RWPE2 (cell line): ENCODE measurements around the gene PRR3.
"Not testable (repeated sequence)": the region's sequence is repeated elsewhere in the genome, so short reads cannot be mapped to it uniquely, and the experiment has no call there.

Experiments
- ATAC-seq: fragments of 200-7000 bp; cut with Tn5 transposase; 3 replicates; pipeline ENCODE4 v1.9.1; 2021; ENCODE audit warnings: low read depth
- DNase-seq: peaks from one replicate; pipeline ENCODE4 v3.0.0-alpha.2; 2020; ENCODE audit warnings: low spot score
- H3K27ac ChIP-seq: fragments of 450-650 bp; 2 replicates; pipeline ENCODE4 v1.5.1; 2017; ENCODE audit warnings: mild to moderate bottlenecking; ENCODE audit not compliant: poor library complexity, severe bottlenecking
- H3K27me3 ChIP-seq: fragments of 250-450 bp; sonication (Bioruptor Pico); 2 replicates; pipeline ENCODE4 v1.5.1; 2021; ENCODE audit warnings: mild to moderate bottlenecking, moderate library complexity; ENCODE audit not compliant: insufficient read depth, poor library complexity, severe bottlenecking
- H3K36me3 ChIP-seq: fragments of 250-450 bp; sonication (Bioruptor Pico); 2 replicates; pipeline ENCODE4 v1.5.1; 2020; ENCODE audit warnings: low read depth, mild to moderate bottlenecking, moderate library complexity
- H3K4me1 ChIP-seq: fragments of 250-450 bp; sonication (Bioruptor Pico); 2 replicates; pipeline ENCODE4 v1.5.1; 2021; ENCODE audit warnings: mild to moderate bottlenecking, moderate library complexity; ENCODE audit not compliant: insufficient read depth, poor library complexity, severe bottlenecking
- H3K4me3 ChIP-seq: fragments of 250-450 bp; sonication (Bioruptor Pico); 2 replicates; pipeline ENCODE4 v1.5.1; 2021; ENCODE audit warnings: mild to moderate bottlenecking, moderate library complexity; ENCODE audit not compliant: severe bottlenecking
- H3K9me3 ChIP-seq: fragments of 250-450 bp; sonication (Bioruptor Pico); 2 replicates; pipeline ENCODE4 v1.5.1; 2021; ENCODE audit warnings: mild to moderate bottlenecking, moderate library complexity; ENCODE audit not compliant: severe bottlenecking
- TF ChIP-seq, protein P1 (sequence below): fragments of 450-650 bp; IDR thresholded peaks from one replicate; pipeline ENCODE4 v1.5.1; 2017; ENCODE audit warnings: mild to moderate bottlenecking, moderate library complexity; ENCODE audit not compliant: poor library complexity, severe bottlenecking

The PRR3 gene

GRCh38 chr6:30590509-30590908, 33.4 kb downstream of the PRR3 start:
- Histone ChIP-seq H3K4me3 (no peak overlapping the region), H3K9me3 (no peaks in the 10 kb centered on the region), H3K27ac (peak overlapping the region; percentile 60), H3K4me1 (peaks cover 4% of the 10 kb centered on the region), H3K36me3 (peaks cover 76% of the 10 kb centered on the region), H3K27me3 (no peaks in the 10 kb centered on the region)
- ATAC-seq (no peak), DNase-seq (no peak)
- TF ChIP-seq, protein P1, sequence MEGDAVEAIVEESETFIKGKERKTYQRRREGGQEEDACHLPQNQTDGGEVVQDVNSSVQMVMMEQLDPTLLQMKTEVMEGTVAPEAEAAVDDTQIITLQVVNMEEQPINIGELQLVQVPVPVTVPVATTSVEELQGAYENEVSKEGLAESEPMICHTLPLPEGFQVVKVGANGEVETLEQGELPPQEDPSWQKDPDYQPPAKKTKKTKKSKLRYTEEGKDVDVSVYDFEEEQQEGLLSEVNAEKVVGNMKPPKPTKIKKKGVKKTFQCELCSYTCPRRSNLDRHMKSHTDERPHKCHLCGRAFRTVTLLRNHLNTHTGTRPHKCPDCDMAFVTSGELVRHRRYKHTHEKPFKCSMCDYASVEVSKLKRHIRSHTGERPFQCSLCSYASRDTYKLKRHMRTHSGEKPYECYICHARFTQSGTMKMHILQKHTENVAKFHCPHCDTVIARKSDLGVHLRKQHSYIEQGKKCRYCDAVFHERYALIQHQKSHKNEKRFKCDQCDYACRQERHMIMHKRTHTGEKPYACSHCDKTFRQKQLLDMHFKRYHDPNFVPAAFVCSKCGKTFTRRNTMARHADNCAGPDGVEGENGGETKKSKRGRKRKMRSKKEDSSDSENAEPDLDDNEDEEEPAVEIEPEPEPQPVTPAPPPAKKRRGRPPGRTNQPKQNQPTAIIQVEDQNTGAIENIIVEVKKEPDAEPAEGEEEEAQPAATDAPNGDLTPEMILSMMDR, result no peak

- Histone ChIP-seq H3K4me3 (no peak overlapping the region), H3K27ac (peak overlapping the region; percentile 60), H3K36me3 (peaks cover 71% of the 10 kb centered on the region), H3K27me3 (no peaks in the 10 kb centered on the region), H3K9me3 (no peaks in the 10 kb centered on the region), H3K4me1 (peaks cover 7% of the 10 kb centered on the region)
- ATAC-seq, result peak; percentile 66
- TF ChIP-seq, protein P1, result no peak
- no peak for DNase-seq
Observed at GRCh38 chr6:30591008-30591407, 33.9 kb downstream of the PRR3 start.

- Histone ChIP-seq H3K9me3 (no peaks in the 10 kb centered on the region), H3K4me3 (no peak overlapping the region), H3K27ac (peak overlapping the region; percentile 60), H3K36me3 (peaks cover 64% of the 10 kb centered on the region), H3K27me3 (no peaks in the 10 kb centered on the region), H3K4me1 (peaks cover 7% of the 10 kb centered on the region)
- no peak for DNase-seq
- TF ChIP-seq, protein P1, result no peak
- no peak for ATAC-seq
Observed at GRCh38 chr6:30592287-30592686, 35.2 kb downstream of the PRR3 start.

- TF ChIP-seq, protein P1, result peak; percentile 81
- H3K36me3 ChIP-seq, result peaks cover 42% of the 10 kb centered on the region
- peak; percentile 76 for ATAC-seq
- H3K4me3 ChIP-seq, H3K27me3 ChIP-seq, H3K27ac ChIP-seq, H3K4me1 ChIP-seq, H3K9me3 ChIP-seq, DNase-seq: not testable (repeated sequence)
Observed at GRCh38 chr6:30597315-30598144, 40.4 kb downstream of the PRR3 start.
